GM12892 (cell line): ENCODE measurements around the gene SIK2.

ENCODE experiments used
- POLR2A ChIP-seq: IDR thresholded peaks from 2 replicates; pipeline ENCODE4 v1.6.1; 2011; ENCODE audit warnings: low read depth, low read length, control low read depth
- TAF1 ChIP-seq: IDR thresholded peaks from 2 replicates; pipeline ENCODE4 v1.6.1; 2011; ENCODE audit warnings: low read depth, mild to moderate bottlenecking, control low read depth, low read length, borderline replicate concordance

- TF ChIP-seq TAF1, result no peak
- no peak for TF ChIP-seq POLR2A
Measured at GRCh38 chr11:111652184-111652583, 49.9 kb downstream of the SIK2 start.
